OCI-LY3 (cell line): ENCODE measurements around the gene REC8.

Experiments used
- H2AFZ ChIP-seq: fragments of 200-600, 300-600 bp; shearing (Covaris generic); 2 replicates; pipeline ENCODE4 v1.6.0; 2014; ENCODE audit warnings: antibody characterized with exemption, low read depth, low read length
- H3K27ac ChIP-seq: fragments of 200-600, 300-600 bp; sonication (generic); 2 replicates; pipeline ENCODE4 v1.5.1; 2014; ENCODE audit warnings: mild to moderate bottlenecking, low read length, moderate library complexity, mixed read lengths
- H3K27me3 ChIP-seq: fragments of 200-600, 300-600 bp; sonication (generic); 2 replicates; pipeline ENCODE4 v1.6.1; 2014; ENCODE audit warnings: low read depth, low read length, mixed read lengths
- H3K36me3 ChIP-seq: fragments of 200-600, 300-600 bp; sonication (generic); replicated peaks from 2 replicates; pipeline ENCODE3; 2014; ENCODE audit warnings: low read depth, low read length, mixed read lengths
- H3K4me1 ChIP-seq: fragments of 300-600, 200-600 bp; sonication (generic); 2 replicates; pipeline ENCODE4 v1.6.1; 2014; ENCODE audit warnings: low read length, mixed read lengths
- H3K4me2 ChIP-seq: fragments of 200-600, 300-600 bp; sonication (generic); 2 replicates; pipeline ENCODE4 v1.6.1; 2014; ENCODE audit warnings: low read length, mixed read lengths
- H3K4me3 ChIP-seq: fragments of 300-600, 200-600 bp; sonication (generic); 2 replicates; pipeline ENCODE4 v1.5.1; 2014; ENCODE audit warnings: antibody characterized with exemption, mild to moderate bottlenecking, low read length, moderate library complexity
- H3K79me2 ChIP-seq: fragments of 300-600, 200-600 bp; shearing (Covaris generic); 2 replicates; pipeline ENCODE4 v1.6.1; 2014; ENCODE audit warnings: mild to moderate bottlenecking, low read length, mixed read lengths
- H3K9ac ChIP-seq: fragments of 300-600, 200-600 bp; shearing (Covaris generic); 2 replicates; pipeline ENCODE4 v1.6.0; 2014; ENCODE audit warnings: mild to moderate bottlenecking, low read length, moderate library complexity
- H3K9me3 ChIP-seq: fragments of 200-600, 300-600 bp; shearing (Covaris generic); 2 replicates; pipeline ENCODE4 v1.6.1; 2014; ENCODE audit warnings: low read length, mixed read lengths; ENCODE audit not compliant: insufficient read depth
- H4K20me1 ChIP-seq: fragments of 200-600, 300-600 bp; sonication (generic); 2 replicates; pipeline ENCODE4 v1.6.1; 2016; ENCODE audit warnings: low read length, mixed read lengths; ENCODE audit not compliant: insufficient read depth
- CTCF ChIP-seq: fragments of 200-600, 300-600 bp; sonication (generic); IDR thresholded peaks from 2 replicates; pipeline ENCODE4 v1.5.1; 2014; ENCODE audit warnings: antibody characterized with exemption, low read length, low read depth
- EZH2phosphoT487 ChIP-seq: fragments of 200-600 bp; shearing (Covaris generic); IDR thresholded peaks from 2 replicates; pipeline ENCODE4 v1.6.1; 2018; ENCODE audit warnings: antibody characterized with exemption, mixed run types, low read depth

REC8 gene

DNA sequence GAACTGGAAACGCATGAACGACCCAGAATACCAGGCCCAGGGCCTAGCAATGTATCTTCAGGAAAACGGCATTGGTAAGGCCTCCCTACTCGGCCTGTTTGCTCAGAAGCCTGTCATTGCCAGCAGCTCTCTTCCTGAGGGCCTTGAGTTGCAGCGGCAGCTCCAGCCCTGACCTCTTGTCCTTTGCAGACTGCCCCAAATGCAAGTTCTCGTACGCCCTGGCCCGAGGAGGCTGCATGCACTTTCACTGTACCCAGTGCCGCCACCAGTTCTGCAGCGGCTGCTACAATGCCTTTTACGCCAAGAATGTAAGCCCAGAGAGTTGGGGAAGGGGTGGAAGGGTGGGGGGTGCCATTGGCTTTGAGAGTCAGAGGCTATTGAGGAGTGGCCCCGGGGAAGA lies 14.5 kb upstream of the REC8 start:
- Histone ChIP-seq H3K4me1 (peaks cover 15% of the 10 kb centered on the region), H3K4me2 (no peak overlapping the region), H3K27me3 (no peaks in the 10 kb centered on the region), H2AFZ (no peak overlapping the region), H3K36me3 (peaks cover 39% of the 10 kb centered on the region), H4K20me1 (no peaks in the 10 kb centered on the region), H3K27ac (no peak overlapping the region), H3K9ac (no peak overlapping the region), H3K4me3 (no peak overlapping the region), H3K9me3 (no peaks in the 10 kb centered on the region), H3K79me2 (peaks cover 12% of the 10 kb centered on the region)
- TF ChIP-seq CTCF (no peak), EZH2phosphoT487 (no peak)

DNA sequence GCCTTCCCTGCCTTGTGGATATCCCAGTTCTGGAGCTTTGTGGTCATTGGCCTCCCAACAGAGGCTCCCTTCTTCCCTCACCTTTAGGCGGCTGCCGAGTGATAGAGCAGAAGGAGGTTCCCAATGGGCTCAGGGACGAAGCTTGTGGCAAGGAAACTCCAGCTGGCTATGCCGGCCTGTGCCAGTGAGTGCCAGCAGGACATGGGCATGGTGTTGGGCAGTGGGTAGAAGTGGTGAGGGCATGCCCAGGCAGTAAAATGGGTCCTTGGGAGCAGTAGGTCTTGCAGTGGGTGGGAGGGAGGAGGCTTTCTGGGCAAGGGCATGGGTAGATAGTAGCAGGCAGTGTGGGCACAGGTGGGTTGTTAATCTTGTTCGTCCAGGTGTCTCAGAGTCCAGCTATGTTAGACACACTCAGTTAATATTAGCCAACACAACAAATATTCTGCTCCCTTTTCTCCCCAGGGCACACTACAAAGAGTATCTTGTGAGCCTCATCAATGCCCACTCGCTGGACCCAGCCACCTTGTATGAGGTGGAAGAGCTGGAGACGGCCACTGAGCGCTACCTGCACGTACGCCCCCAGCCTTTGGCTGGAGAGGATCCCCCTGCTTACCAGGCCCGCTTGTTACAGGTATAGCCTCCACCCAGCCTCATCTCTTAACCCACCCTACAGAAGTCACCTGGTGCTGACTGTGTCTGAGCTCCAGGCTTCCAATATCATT lies 11.9 kb upstream of the REC8 start:
- no peak overlapping the region for H3K9ac ChIP-seq
- H3K27ac ChIP-seq: peak overlapping the region; percentile 72
- H2AFZ ChIP-seq: no peak overlapping the region
- TF ChIP-seq EZH2phosphoT487: no peak
- TF ChIP-seq CTCF: no peak
- no peak overlapping the region for H3K4me2 ChIP-seq
- no peaks in the 10 kb centered on the region for H3K27me3 ChIP-seq
- H4K20me1 ChIP-seq: no peaks in the 10 kb centered on the region
- H3K4me3 ChIP-seq: no peak overlapping the region
- no peaks in the 10 kb centered on the region for H3K9me3 ChIP-seq
- peaks cover 20% of the 10 kb centered on the region for H3K79me2 ChIP-seq
- peaks cover 54% of the 10 kb centered on the region for H3K36me3 ChIP-seq
- H3K4me1 ChIP-seq: peaks cover 15% of the 10 kb centered on the region

DNA sequence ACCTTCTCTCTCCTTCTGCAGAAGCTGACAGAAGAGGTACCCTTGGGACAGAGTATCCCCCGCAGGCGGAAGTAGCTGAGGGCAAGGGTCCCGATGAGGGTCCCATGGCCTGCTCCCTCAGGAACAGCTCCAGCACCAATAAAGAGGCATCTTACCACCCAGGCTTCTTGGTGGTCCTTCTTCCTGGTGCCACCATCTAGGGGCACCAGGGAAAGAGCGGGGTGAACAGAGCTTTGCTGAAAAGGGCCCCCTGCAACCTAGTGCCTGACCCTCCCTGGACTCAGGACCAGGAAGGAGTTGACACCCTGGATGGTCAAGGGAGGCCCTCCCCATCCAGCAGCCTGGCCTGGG lies 11.4 kb upstream of the REC8 start:
- H3K27ac ChIP-seq: peak overlapping the region; percentile 72
- H3K4me1 ChIP-seq: peaks cover 15% of the 10 kb centered on the region
- no peaks in the 10 kb centered on the region for H4K20me1 ChIP-seq
- H3K9me3 ChIP-seq: no peaks in the 10 kb centered on the region
- H3K27me3 ChIP-seq: no peaks in the 10 kb centered on the region
- peak overlapping the region; percentile 47; the same call in 1 of the 2 replicates for H3K9ac ChIP-seq
- TF ChIP-seq CTCF (no peak), EZH2phosphoT487 (no peak)
- no peak overlapping the region for H2AFZ ChIP-seq
- H3K4me3 ChIP-seq: no peak overlapping the region
- peaks cover 54% of the 10 kb centered on the region for H3K36me3 ChIP-seq
- H3K79me2 ChIP-seq: peaks cover 20% of the 10 kb centered on the region
- H3K4me2 ChIP-seq: peak overlapping the region; percentile 42

GRCh38 chr14:24160850-24161804 lies 10.8 kb upstream of the REC8 start, which contains the start of gene IRF9:
IRF9 (plus strand) TSS chr14:24161265; CDS start chr14:24162145, 880 bp downstream.
- Histone ChIP-seq H3K79me2 (peaks cover 20% of the 10 kb centered on the region), H3K27me3 (no peaks in the 10 kb centered on the region), H3K9me3 (no peaks in the 10 kb centered on the region), H3K4me3 (peak within 1 kb of the TSS; percentile 80), H2AFZ (no peak within 1 kb of the TSS; the same call in 1 of the 2 replicates), H3K36me3 (peaks cover 54% of the 10 kb centered on the region), H3K4me2 (peak within 1 kb of the TSS; percentile 85), H3K27ac (peak within 1 kb of the TSS; percentile 83), H3K4me1 (peaks cover 15% of the 10 kb centered on the region), H4K20me1 (no peaks in the 10 kb centered on the region), H3K9ac (peak within 1 kb of the TSS; percentile 90)
- TF ChIP-seq EZH2phosphoT487: no peak
- TF ChIP-seq CTCF: peak; percentile 91
